ENCODE results near the gene MMP24OS.

MMP24OS gene

GRCh38 chr20:35246723-35247122, 31.2 kb downstream of the MMP24OS start:
- WGBS (ENCODE audit: insufficient coverage, insufficient read length): no CpG with 5 or more reads among the region's 12 CpGs

DNA sequence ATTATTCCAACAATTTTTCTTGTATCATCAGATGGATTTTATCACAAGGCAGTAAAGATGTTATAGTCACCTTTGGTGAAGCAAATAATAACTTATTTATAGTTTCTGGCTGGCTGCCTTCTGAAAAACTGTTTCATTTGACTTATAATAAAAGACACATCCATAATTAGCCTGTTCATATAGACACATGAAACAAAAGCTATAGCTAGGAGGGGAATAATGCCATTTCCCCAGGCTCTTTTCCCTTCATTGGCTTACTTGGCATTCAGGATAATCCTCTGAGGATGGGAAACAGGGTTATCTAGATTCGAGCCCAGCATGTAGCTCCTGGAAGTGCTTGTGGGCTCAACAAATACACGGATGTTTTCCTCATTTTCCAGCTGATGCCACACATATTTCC, 33.9 kb downstream of the MMP24OS start:
- no CpG with 5 or more reads among the region's 2 CpGs for WGBS (ENCODE audit: insufficient coverage, insufficient read length)
- no peaks in the 10 kb centered on the region for H3K27me3 ChIP-seq (ENCODE audit: control insufficient read depth, insufficient read depth, low read length)
- DNase-seq (ENCODE audit: low read depth, low spot score): no peak
- no peaks in the 10 kb centered on the region for H3K9me3 ChIP-seq (ENCODE audit: control insufficient read depth, insufficient read depth, low read length)
- no peaks in the 10 kb centered on the region for H3K36me3 ChIP-seq (ENCODE audit: control insufficient read depth, insufficient read depth, low read length)
- H3K4me3 ChIP-seq (ENCODE audit: low read length): no peak overlapping the region
- H3K27ac ChIP-seq (ENCODE audit: low read length): no peak overlapping the region
- no peaks in the 10 kb centered on the region for H3K4me1 ChIP-seq (ENCODE audit: control insufficient read depth, insufficient read depth, low read length)

More at GRCh38 chr20:35246723-35247122, 31.2 kb downstream of the MMP24OS start:
- Histone ChIP-seq H3K4me3 (ENCODE audit: low read length) (no peak overlapping the region), H3K9me3 (ENCODE audit: control insufficient read depth, insufficient read depth, low read length) (no peaks in the 10 kb centered on the region), H3K27me3 (ENCODE audit: control insufficient read depth, insufficient read depth, low read length) (no peaks in the 10 kb centered on the region), H3K4me1 (ENCODE audit: control insufficient read depth, insufficient read depth, low read length) (no peaks in the 10 kb centered on the region), H3K27ac (ENCODE audit: low read length) (no peak overlapping the region), H3K36me3 (ENCODE audit: control insufficient read depth, insufficient read depth, low read length) (no peaks in the 10 kb centered on the region)
- no peak for DNase-seq (ENCODE audit: low read depth, low spot score)

GRCh38 chr20:35243317-35243716, 34.6 kb downstream of the MMP24OS start:
- H3K27me3 ChIP-seq (ENCODE audit: control insufficient read depth, insufficient read depth, low read length): no peaks in the 10 kb centered on the region
- H3K36me3 ChIP-seq (ENCODE audit: control insufficient read depth, insufficient read depth, low read length): no peaks in the 10 kb centered on the region
- no peak overlapping the region for H3K27ac ChIP-seq (ENCODE audit: low read length)
- DNase-seq (ENCODE audit: low read depth, low spot score): no peak
- no CpG with 5 or more reads among the region's 2 CpGs for WGBS (ENCODE audit: insufficient coverage, insufficient read length)
- no peaks in the 10 kb centered on the region for H3K4me1 ChIP-seq (ENCODE audit: control insufficient read depth, insufficient read depth, low read length)
- no peak overlapping the region for H3K4me3 ChIP-seq (ENCODE audit: low read length)
- H3K9me3 ChIP-seq (ENCODE audit: control insufficient read depth, insufficient read depth, low read length): no peaks in the 10 kb centered on the region

GRCh38 chr20:35240811-35241293, 37.1 kb downstream of the MMP24OS start:
- Histone ChIP-seq H3K27me3 (ENCODE audit: control insufficient read depth, insufficient read depth, low read length) (no peaks in the 10 kb centered on the region), H3K4me1 (ENCODE audit: control insufficient read depth, insufficient read depth, low read length) (no peaks in the 10 kb centered on the region), H3K27ac (ENCODE audit: low read length) (no peak overlapping the region), H3K4me3 (ENCODE audit: low read length) (no peak overlapping the region), H3K36me3 (ENCODE audit: control insufficient read depth, insufficient read depth, low read length) (no peaks in the 10 kb centered on the region), H3K9me3 (ENCODE audit: control insufficient read depth, insufficient read depth, low read length) (no peaks in the 10 kb centered on the region)
- no CpG with 5 or more reads among the region's 2 CpGs for WGBS (ENCODE audit: insufficient coverage, insufficient read length)
- no peak for DNase-seq (ENCODE audit: low read depth, low spot score)

DNA sequence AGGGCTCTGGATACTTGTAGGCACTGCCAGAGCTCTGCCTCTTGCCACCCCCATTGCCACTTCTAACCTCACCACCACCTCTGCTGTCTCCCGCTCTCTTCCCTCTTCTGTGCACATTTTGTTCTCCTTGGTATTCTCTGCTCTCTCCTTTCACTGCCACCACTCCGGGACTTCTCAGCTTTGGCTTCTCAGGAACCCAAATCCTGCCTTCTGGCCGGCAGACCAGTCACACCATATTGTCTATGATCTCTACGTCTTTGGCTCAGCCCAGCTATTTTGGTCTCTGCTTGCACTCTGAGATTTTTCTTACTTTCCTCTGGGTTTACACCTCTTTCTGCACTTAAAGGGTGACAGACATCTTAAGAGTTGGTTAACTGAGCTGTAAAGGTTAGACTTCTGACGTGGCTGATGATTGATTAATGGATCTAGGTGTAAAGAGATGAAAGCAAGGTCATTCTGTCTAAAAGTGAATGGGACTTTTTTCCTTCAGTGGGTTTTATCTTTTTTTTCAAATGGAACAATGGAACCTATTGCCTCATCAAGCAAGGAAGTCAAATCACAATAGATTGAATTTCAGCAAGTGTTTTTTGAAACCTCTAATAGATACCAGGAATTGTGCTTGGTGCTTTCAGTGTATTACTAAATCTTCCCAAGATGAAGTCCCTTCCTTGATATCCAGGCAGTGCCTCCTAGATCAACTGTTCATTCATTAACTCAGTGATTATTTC, 37.7 kb downstream of the MMP24OS start:
- Histone ChIP-seq H3K27ac (ENCODE audit: low read length) (no peak overlapping the region), H3K4me3 (ENCODE audit: low read length) (no peak overlapping the region), H3K9me3 (ENCODE audit: control insufficient read depth, insufficient read depth, low read length) (no peaks in the 10 kb centered on the region), H3K4me1 (ENCODE audit: control insufficient read depth, insufficient read depth, low read length) (no peaks in the 10 kb centered on the region), H3K27me3 (ENCODE audit: control insufficient read depth, insufficient read depth, low read length) (no peaks in the 10 kb centered on the region), H3K36me3 (ENCODE audit: control insufficient read depth, insufficient read depth, low read length) (no peaks in the 10 kb centered on the region)
- WGBS (ENCODE audit: insufficient coverage, insufficient read length): no CpG with 5 or more reads among the region's 5 CpGs
- DNase-seq (ENCODE audit: low read depth, low spot score): no peak

GRCh38 chr20:35238735-35239134, 39.2 kb downstream of the MMP24OS start:
- H3K27me3 ChIP-seq (ENCODE audit: control insufficient read depth, insufficient read depth, low read length): no peaks in the 10 kb centered on the region
- no CpG with 5 or more reads among the region's 5 CpGs for WGBS (ENCODE audit: insufficient coverage, insufficient read length)
- H3K4me3 ChIP-seq (ENCODE audit: low read length): no peak overlapping the region

DNA sequence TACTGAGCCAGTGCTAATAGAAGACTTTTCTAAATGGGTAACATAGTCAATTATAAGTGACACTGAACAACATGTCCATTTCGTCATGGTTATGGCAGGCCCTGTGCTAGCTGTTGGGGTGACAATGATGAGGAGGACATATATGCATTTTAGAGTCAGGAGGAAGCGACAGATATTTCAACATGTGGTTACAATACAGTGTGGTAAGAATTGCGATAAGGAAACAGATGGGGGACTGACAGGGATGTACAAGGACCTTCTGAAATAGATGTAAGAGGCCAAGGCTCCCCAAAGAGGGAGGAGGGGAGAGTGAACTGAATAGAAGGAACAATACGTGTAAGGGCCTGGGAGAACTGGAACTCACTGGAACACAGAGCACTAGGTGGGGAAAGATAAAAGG, 39.8 kb downstream of the MMP24OS start:
- H3K4me1 ChIP-seq (ENCODE audit: control insufficient read depth, insufficient read depth, low read length): no peaks in the 10 kb centered on the region
- WGBS (ENCODE audit: insufficient coverage, insufficient read length): no CpG with 5 or more reads among the region's 4 CpGs
- H3K27ac ChIP-seq (ENCODE audit: low read length): no peak overlapping the region
- H3K36me3 ChIP-seq (ENCODE audit: control insufficient read depth, insufficient read depth, low read length): no peaks in the 10 kb centered on the region
- H3K4me3 ChIP-seq (ENCODE audit: low read length): no peak overlapping the region
- no peak for DNase-seq (ENCODE audit: low read depth, low spot score)
- H3K27me3 ChIP-seq (ENCODE audit: control insufficient read depth, insufficient read depth, low read length): no peaks in the 10 kb centered on the region
- no peaks in the 10 kb centered on the region for H3K9me3 ChIP-seq (ENCODE audit: control insufficient read depth, insufficient read depth, low read length)

More at GRCh38 chr20:35238735-35239134, 39.2 kb downstream of the MMP24OS start:
- no peaks in the 10 kb centered on the region for H3K36me3 ChIP-seq (ENCODE audit: control insufficient read depth, insufficient read depth, low read length)
- no peaks in the 10 kb centered on the region for H3K4me1 ChIP-seq (ENCODE audit: control insufficient read depth, insufficient read depth, low read length)
- no peak for DNase-seq (ENCODE audit: low read depth, low spot score)
- H3K9me3 ChIP-seq (ENCODE audit: control insufficient read depth, insufficient read depth, low read length): no peaks in the 10 kb centered on the region
- H3K27ac ChIP-seq (ENCODE audit: low read length): no peak overlapping the region

DNA sequence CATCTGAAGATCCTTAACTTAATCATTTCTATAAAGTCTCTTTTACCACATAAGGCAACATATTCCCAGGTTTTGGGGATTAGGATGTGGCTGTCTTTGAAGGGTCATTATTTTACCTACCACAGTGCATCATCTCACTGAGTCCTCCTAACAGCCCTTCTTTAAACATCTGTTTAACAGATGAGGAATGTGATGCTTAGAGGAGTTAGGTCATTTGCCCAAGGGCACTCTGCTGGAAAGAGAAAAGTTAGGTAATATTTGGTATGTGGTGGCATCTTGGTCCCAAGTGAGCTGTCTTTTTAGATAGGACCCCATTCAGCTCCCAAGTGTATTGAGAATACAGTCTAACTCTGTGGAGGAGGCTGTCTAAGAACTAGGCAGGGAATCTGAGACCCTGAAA, 40.4 kb downstream of the MMP24OS start:
- Histone ChIP-seq H3K9me3 (ENCODE audit: control insufficient read depth, insufficient read depth, low read length) (no peaks in the 10 kb centered on the region), H3K36me3 (ENCODE audit: control insufficient read depth, insufficient read depth, low read length) (no peaks in the 10 kb centered on the region), H3K4me1 (ENCODE audit: control insufficient read depth, insufficient read depth, low read length) (no peaks in the 10 kb centered on the region), H3K27ac (ENCODE audit: low read length) (no peak overlapping the region), H3K27me3 (ENCODE audit: control insufficient read depth, insufficient read depth, low read length) (no peaks in the 10 kb centered on the region), H3K4me3 (ENCODE audit: low read length) (no peak overlapping the region)
- DNase-seq (ENCODE audit: low read depth, low spot score): no peak

- no CpG with 5 or more reads among the region's 6 CpGs for WGBS (ENCODE audit: insufficient coverage, insufficient read length)
These were observed 42.0 kb downstream of the MMP24OS start for GRCh38 chr20:35235881-35236280.

DNA sequence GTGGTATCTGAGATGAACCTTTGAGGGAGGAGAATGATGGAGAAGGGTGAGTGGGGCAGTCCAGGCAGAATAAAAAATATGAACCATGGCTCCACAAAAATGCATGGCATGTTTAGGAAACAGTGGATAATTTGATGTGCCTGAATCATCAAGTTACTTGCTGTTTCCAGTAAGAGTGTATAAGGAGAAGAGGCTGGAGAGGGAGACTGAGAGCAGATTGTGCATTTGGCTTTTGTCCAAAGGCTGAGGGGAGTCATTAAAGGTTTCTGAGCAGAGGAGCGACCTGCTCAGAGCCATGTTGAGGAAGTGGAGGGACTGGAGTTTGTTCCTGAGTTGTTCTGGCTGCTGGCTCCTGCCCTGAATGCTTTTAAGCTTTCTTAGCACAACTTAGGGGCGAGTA, 45.3 kb downstream of the MMP24OS start:
- Histone ChIP-seq H3K9me3 (ENCODE audit: control insufficient read depth, insufficient read depth, low read length) (no peaks in the 10 kb centered on the region), H3K36me3 (ENCODE audit: control insufficient read depth, insufficient read depth, low read length) (no peaks in the 10 kb centered on the region), H3K4me1 (ENCODE audit: control insufficient read depth, insufficient read depth, low read length) (no peaks in the 10 kb centered on the region; the same call in 1 of the 2 replicates), H3K4me3 (ENCODE audit: low read length) (no peak overlapping the region), H3K27me3 (ENCODE audit: control insufficient read depth, insufficient read depth, low read length) (no peaks in the 10 kb centered on the region), H3K27ac (ENCODE audit: low read length) (no peak overlapping the region)
- no peak for DNase-seq (ENCODE audit: low read depth, low spot score)
- no CpG with 5 or more reads among the region's 2 CpGs for WGBS (ENCODE audit: insufficient coverage, insufficient read length)

More at GRCh38 chr20:35235881-35236280, 42.0 kb downstream of the MMP24OS start:
- no peak overlapping the region for H3K4me3 ChIP-seq (ENCODE audit: low read length)
- no peaks in the 10 kb centered on the region for H3K36me3 ChIP-seq (ENCODE audit: control insufficient read depth, insufficient read depth, low read length)
- no peaks in the 10 kb centered on the region for H3K4me1 ChIP-seq (ENCODE audit: control insufficient read depth, insufficient read depth, low read length)
- no peak for DNase-seq (ENCODE audit: low read depth, low spot score)
- no peaks in the 10 kb centered on the region for H3K27me3 ChIP-seq (ENCODE audit: control insufficient read depth, insufficient read depth, low read length)
- H3K27ac ChIP-seq (ENCODE audit: low read length): no peak overlapping the region
- no peaks in the 10 kb centered on the region for H3K9me3 ChIP-seq (ENCODE audit: control insufficient read depth, insufficient read depth, low read length)
